ENCODE measurements around the gene ALOX15B.

ALOX15B gene

GRCh38 chr17:8038954-8039610 lies at the start of gene ALOX15B:
Gene ALOX15B (plus strand): TSS chr17:8039059. CDS start chr17:8039156, 97 bp downstream.
- no peak for DNase-seq

- peak; percentile 92 for DNase-seq
Measured at GRCh38 chr17:7989781-7990655, 48.8 kb upstream of the ALOX15B start.

- DNase-seq, result no peak
Measured at GRCh38 chr17:7992516-7992915, 46.3 kb upstream of the ALOX15B start.

GRCh38 chr17:7992924-7993323 lies 45.9 kb upstream of the ALOX15B start:
- peak; percentile 38 for DNase-seq

- DNase-seq, result no peak
Measured at GRCh38 chr17:7993972-7994589, 44.8 kb upstream of the ALOX15B start.

GRCh38 chr17:7995724-7996123 lies 43.1 kb upstream of the ALOX15B start:
- DNase-seq, result no peak

- peak; percentile 76 for DNase-seq
Measured at GRCh38 chr17:7997186-7997585, 41.7 kb upstream of the ALOX15B start.

GRCh38 chr17:8001976-8002720 lies 36.7 kb upstream of the ALOX15B start, which contains the start of gene GUCY2D:
Gene GUCY2D (plus strand): TSS chr17:8002615. CDS start chr17:8003048, 433 bp downstream.
- peak; percentile 78 for DNase-seq

GRCh38 chr17:8002721-8003593 lies 35.9 kb upstream of the ALOX15B start:
- DNase-seq, result no peak

GRCh38 chr17:8003594-8004181 lies 35.2 kb upstream of the ALOX15B start:
- DNase-seq, result no peak

- no peak for DNase-seq
Measured at GRCh38 chr17:8004899-8005298, 34.0 kb upstream of the ALOX15B start.

- no peak for DNase-seq
Measured at GRCh38 chr17:8005357-8005756, 33.5 kb upstream of the ALOX15B start.

GRCh38 chr17:8005967-8006730 lies 32.7 kb upstream of the ALOX15B start:
- DNase-seq, result peak; percentile 48

GRCh38 chr17:8006836-8007680 lies 31.8 kb upstream of the ALOX15B start:
- DNase-seq, result no peak

GRCh38 chr17:8007836-8008235 lies 31.0 kb upstream of the ALOX15B start:
- no peak for DNase-seq

- DNase-seq, result no peak
Measured at GRCh38 chr17:8012045-8012580, 26.7 kb upstream of the ALOX15B start.

GRCh38 chr17:8012996-8013640 lies 25.7 kb upstream of the ALOX15B start:
- DNase-seq, result peak; percentile 80

GRCh38 chr17:8013731-8014557 lies 24.9 kb upstream of the ALOX15B start:
- no peak for DNase-seq

Measured in hematopoietic multipotent progenitor cell treated with erythropoietin and hydrocortisone succinate and interleukin-3 and kit ligand, for 4 days (in vitro differentiated cells).